Osteoblast (primary cell): ENCODE measurements around the gene CBY1. TPM values are rescaled to one million over a fixed set of nuclear protein-coding genes. Genes with fewer than 3 reads are reported as not detected.
"Not testable (repeated sequence)": the region's sequence is repeated elsewhere in the genome, so short reads cannot be mapped to it uniquely, and the experiment has no call there.

Source experiments
- DNase-seq: peaks from one replicate; pipeline ENCODE4 v3.0.0; 2011; ENCODE audit warnings: low spot score, mixed read lengths; ENCODE audit not compliant: insufficient read length; ENCODE audit errors: missing footprints
- H2AFZ ChIP-seq: 2 replicates; pipeline ENCODE4 v1.6.0; 2011; ENCODE audit warnings: mild to moderate bottlenecking, low read length
- H3K27ac ChIP-seq: 2 replicates; pipeline ENCODE4 v1.5.1; 2011; ENCODE audit warnings: mild to moderate bottlenecking, low read depth, low read length, moderate library complexity
- H3K27me3 ChIP-seq: 2 replicates; pipeline ENCODE4 v1.6.0; 2012; ENCODE audit warnings: mild to moderate bottlenecking, control low read depth, inconsistent platforms, low read length, moderate library complexity; ENCODE audit not compliant: insufficient read depth
- H3K36me3 ChIP-seq: 2 replicates; pipeline ENCODE4 v1.5.1; 2011; ENCODE audit warnings: mild to moderate bottlenecking, low read length, control low read depth, moderate library complexity; ENCODE audit not compliant: insufficient read depth
- H3K4me1 ChIP-seq: 2 replicates; pipeline ENCODE4 v1.5.1; 2011; ENCODE audit warnings: mild to moderate bottlenecking, low read length, control low read depth, moderate library complexity; ENCODE audit not compliant: insufficient read depth
- H3K4me2 ChIP-seq: 2 replicates; pipeline ENCODE4 v1.6.0; 2011; ENCODE audit warnings: mild to moderate bottlenecking, low read length; ENCODE audit not compliant: insufficient read depth
- H3K4me3 ChIP-seq: fragments of 200-600 bp; sonication (generic); 3 replicates; pipeline ENCODE4 v1.5.1; 2012; ENCODE audit warnings: mild to moderate bottlenecking, low read length, inconsistent platforms; ENCODE audit not compliant: insufficient read depth
- H3K79me2 ChIP-seq: 2 replicates; pipeline ENCODE4 v1.6.0; 2012; ENCODE audit warnings: mild to moderate bottlenecking, low read length, control low read depth, inconsistent platforms; ENCODE audit not compliant: insufficient read depth
- H3K9me3 ChIP-seq: 2 replicates; pipeline ENCODE4 v1.5.1; 2011; ENCODE audit warnings: low read depth, low read length, control low read depth
- H4K20me1 ChIP-seq: 2 replicates; pipeline ENCODE4 v1.6.0; 2012; ENCODE audit warnings: mild to moderate bottlenecking, low read length, control low read depth; ENCODE audit not compliant: insufficient read depth
- total RNA-seq: library from RNA; depleted of rRNA; stranded (reverse); fragments of >200 nt; gene quantifications from 2 replicates; pipeline ENCODE4 v1.2.3, GENCODE V29; 2012
- TF ChIP-seq, protein P1 (sequence below): IDR thresholded peaks from 2 replicates; pipeline ENCODE4 v1.5.1; 2011; ENCODE audit warnings: mild to moderate bottlenecking, low read depth, low read length, moderate library complexity; ENCODE audit errors: extremely low read depth

Gene CBY1
- total RNA-seq, 1 donor = 13.8 TPM

- no peaks in the 10 kb centered on the region for H3K79me2 ChIP-seq
- DNase-seq = no peak
- no peaks in the 10 kb centered on the region for H4K20me1 ChIP-seq
- no peak overlapping the region for H3K4me2 ChIP-seq
- H3K36me3 ChIP-seq = no peaks in the 10 kb centered on the region
- no peaks in the 10 kb centered on the region for H3K9me3 ChIP-seq
- no peak overlapping the region for H2AFZ ChIP-seq
- H3K27me3 ChIP-seq = no peaks in the 10 kb centered on the region
- H3K4me1 ChIP-seq = peaks cover 2% of the 10 kb centered on the region
- H3K4me3 ChIP-seq = no peak overlapping the region
- TF ChIP-seq, protein P1, sequence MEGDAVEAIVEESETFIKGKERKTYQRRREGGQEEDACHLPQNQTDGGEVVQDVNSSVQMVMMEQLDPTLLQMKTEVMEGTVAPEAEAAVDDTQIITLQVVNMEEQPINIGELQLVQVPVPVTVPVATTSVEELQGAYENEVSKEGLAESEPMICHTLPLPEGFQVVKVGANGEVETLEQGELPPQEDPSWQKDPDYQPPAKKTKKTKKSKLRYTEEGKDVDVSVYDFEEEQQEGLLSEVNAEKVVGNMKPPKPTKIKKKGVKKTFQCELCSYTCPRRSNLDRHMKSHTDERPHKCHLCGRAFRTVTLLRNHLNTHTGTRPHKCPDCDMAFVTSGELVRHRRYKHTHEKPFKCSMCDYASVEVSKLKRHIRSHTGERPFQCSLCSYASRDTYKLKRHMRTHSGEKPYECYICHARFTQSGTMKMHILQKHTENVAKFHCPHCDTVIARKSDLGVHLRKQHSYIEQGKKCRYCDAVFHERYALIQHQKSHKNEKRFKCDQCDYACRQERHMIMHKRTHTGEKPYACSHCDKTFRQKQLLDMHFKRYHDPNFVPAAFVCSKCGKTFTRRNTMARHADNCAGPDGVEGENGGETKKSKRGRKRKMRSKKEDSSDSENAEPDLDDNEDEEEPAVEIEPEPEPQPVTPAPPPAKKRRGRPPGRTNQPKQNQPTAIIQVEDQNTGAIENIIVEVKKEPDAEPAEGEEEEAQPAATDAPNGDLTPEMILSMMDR = no peak
- no peak overlapping the region for H3K27ac ChIP-seq
Measured at GRCh38 chr22:38611559-38611958, 44.9 kb upstream of the CBY1 start.

DNA sequence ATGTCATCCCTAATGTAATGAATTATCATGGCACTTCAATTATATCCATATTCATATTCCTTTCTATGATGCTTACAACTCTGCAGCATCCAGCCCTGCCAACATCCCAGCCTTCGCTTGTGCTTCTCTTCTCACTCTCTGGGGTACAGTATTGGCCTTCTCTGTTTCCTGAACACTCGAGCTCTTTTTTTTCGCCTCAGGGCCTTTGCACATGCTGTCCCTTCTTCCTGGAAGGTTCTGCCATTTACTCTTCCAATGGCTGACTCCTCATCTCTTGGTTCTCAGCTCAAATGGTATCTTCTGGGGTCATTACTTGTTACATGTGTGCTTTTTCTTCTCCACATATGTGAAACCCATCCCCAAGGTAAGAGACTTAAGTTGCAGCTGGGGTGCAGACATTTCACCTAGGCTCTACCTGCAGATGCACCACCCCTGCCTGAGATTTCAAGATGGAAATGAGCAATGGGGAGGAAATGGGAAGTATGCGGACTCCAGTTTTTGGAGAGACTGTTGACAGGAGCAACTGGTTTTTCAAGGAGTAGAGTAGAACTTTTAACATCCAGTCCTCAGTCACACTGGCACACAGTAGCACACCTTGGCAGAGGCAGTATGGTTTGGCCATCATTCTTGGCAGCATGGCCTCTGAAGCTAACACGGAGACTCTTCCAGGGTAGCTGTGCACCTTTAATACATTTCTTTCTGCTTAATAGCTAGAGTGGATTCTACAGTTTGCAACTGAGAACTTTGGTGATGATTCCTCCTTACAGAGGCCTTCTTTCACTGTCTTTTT is 44.0 kb upstream of the CBY1 start:
- Histone ChIP-seq H3K4me2 (no peak overlapping the region), H3K4me1 (no peaks in the 10 kb centered on the region), H3K36me3 (no peaks in the 10 kb centered on the region), H3K27ac (no peak overlapping the region), H3K27me3 (no peaks in the 10 kb centered on the region), H4K20me1 (no peaks in the 10 kb centered on the region), H3K9me3 (no peaks in the 10 kb centered on the region), H2AFZ (no peak overlapping the region), H3K4me3 (no peak overlapping the region), H3K79me2 (no peaks in the 10 kb centered on the region)
- no peak for DNase-seq
- TF ChIP-seq, protein P1 = no peak

DNA sequence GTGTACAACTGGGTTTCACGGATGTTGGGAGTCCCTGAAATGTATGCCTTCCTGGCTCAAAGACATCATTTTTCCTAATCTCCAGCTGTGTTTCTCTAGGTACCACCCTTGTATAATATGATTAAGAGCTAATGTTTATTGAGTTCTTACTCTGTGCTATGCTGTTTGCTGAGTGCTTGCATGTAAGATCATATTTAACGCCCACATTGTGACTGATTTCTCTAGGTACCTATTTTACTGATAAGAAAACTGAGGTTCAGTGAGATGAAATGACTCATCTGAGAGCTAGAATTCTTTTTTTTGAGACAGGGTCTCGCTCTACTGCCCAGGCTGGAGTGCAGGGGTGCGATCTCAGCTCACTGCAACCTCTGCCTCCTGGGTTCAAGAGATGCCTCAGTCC is 42.9 kb upstream of the CBY1 start:
- H3K27me3 ChIP-seq = no peaks in the 10 kb centered on the region
- no peaks in the 10 kb centered on the region for H3K79me2 ChIP-seq
- H3K4me1 ChIP-seq = no peaks in the 10 kb centered on the region
- no peaks in the 10 kb centered on the region for H3K9me3 ChIP-seq
- no peak overlapping the region for H3K4me2 ChIP-seq
- no peak overlapping the region for H2AFZ ChIP-seq
- TF ChIP-seq, protein P1 = no peak
- no peak for DNase-seq
- no peaks in the 10 kb centered on the region for H4K20me1 ChIP-seq
- H3K4me3 ChIP-seq = no peak overlapping the region
- H3K27ac ChIP-seq = no peak overlapping the region
- no peaks in the 10 kb centered on the region for H3K36me3 ChIP-seq

DNA sequence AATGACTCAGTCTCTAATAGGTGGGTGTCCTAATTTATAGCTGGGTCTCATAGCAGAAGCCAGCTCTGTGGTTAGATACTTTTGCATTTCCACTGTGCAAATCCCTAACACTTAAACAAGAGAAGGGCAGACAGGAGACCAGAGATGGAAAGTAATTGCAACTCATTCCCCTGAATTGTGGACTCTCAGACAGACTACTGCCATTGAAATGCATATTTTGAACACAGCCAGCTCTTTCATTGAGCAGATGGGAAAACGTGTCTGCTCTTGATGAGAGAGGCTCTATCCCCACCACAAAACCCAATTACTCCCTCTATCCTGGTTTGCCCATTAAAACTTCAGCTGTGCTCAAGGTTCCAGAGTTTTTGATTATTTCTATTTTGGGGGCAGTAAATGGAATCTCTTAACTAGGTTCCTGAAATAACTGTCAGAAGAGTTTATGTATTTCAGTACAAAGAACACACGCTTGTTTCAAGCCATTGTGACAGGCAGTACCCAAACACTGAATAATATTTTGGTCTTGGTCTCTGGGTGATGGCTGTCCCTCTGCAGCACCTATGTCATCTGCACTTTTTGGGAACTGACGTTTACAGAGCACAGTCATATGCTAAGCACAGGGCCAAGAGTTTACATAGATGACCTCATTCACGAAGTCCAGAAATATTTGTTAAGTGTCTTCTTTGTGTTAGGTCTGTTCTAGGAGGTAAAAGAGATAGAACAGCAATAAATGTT is 41.9 kb upstream of the CBY1 start:
- DNase-seq = no peak
- no peak overlapping the region for H2AFZ ChIP-seq
- H3K4me2 ChIP-seq = no peak overlapping the region
- no peaks in the 10 kb centered on the region for H4K20me1 ChIP-seq
- TF ChIP-seq, protein P1 = no peak
- no peaks in the 10 kb centered on the region for H3K27me3 ChIP-seq
- no peaks in the 10 kb centered on the region for H3K9me3 ChIP-seq
- H3K79me2 ChIP-seq = no peaks in the 10 kb centered on the region
- no peaks in the 10 kb centered on the region for H3K36me3 ChIP-seq
- H3K4me1 ChIP-seq = no peaks in the 10 kb centered on the region
- no peak overlapping the region for H3K4me3 ChIP-seq
- no peak overlapping the region for H3K27ac ChIP-seq

DNA sequence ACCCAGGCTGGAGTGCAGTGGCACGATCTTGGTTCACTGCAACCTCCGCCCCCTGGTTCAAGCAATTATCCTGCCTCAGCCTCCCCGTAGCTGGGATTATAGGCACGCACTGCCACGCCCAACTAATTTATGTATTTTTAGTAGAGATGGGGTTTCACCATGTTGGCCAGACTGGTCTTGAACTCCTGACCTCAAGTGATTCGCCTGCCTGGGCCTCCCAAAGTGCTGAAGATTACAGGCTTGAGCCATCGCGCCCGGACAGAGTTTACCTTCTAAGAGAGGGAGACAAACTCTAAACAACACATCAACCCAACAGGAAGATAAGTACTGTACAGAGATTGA is 41.4 kb upstream of the CBY1 start:
- not testable (repeated sequence) for DNase-seq, H2AFZ ChIP-seq, H3K79me2 ChIP-seq, H3K9me3 ChIP-seq, H3K27me3 ChIP-seq, H3K4me3 ChIP-seq, H3K4me2 ChIP-seq, H4K20me1 ChIP-seq, H3K36me3 ChIP-seq, H3K27ac ChIP-seq, H3K4me1 ChIP-seq
